ENCODE measurements around the gene HACD2.

HACD2 gene

GRCh38 chr3:123479891-123480290 is 105.0 kb downstream of the HACD2 start:
- no peak for DNase-seq

GRCh38 chr3:123478314-123478713 is 106.5 kb downstream of the HACD2 start:
- DNase-seq = no peak

- DNase-seq = peak; percentile 11
These were observed 107.7 kb downstream of the HACD2 start for GRCh38 chr3:123476967-123477750.

GRCh38 chr3:123475786-123476185 is 109.1 kb downstream of the HACD2 start:
- no peak for DNase-seq

GRCh38 chr3:123471106-123471505 is 113.7 kb downstream of the HACD2 start:
- DNase-seq = no peak

GRCh38 chr3:123469323-123469995 is 115.4 kb downstream of the HACD2 start:
- DNase-seq = no peak

GRCh38 chr3:123467046-123467445 is 117.8 kb downstream of the HACD2 start:
- DNase-seq = no peak

GRCh38 chr3:123464211-123464610 is 120.6 kb downstream of the HACD2 start:
- DNase-seq = no peak

GRCh38 chr3:123459862-123460261 is 125.0 kb downstream of the HACD2 start:
- no peak for DNase-seq

GRCh38 chr3:123458255-123458654 is 126.6 kb downstream of the HACD2 start:
- no peak for DNase-seq

GRCh38 chr3:123457841-123458240 is 127.0 kb downstream of the HACD2 start:
- DNase-seq = no peak

- DNase-seq = no peak
These were observed 131.2 kb downstream of the HACD2 start for GRCh38 chr3:123453675-123454074.

GRCh38 chr3:123451186-123451585 is 133.7 kb downstream of the HACD2 start:
- DNase-seq = no peak

GRCh38 chr3:123449997-123450604 is 134.8 kb downstream of the HACD2 start:
- peak; percentile 28 for DNase-seq

- DNase-seq = no peak
These were observed 135.5 kb downstream of the HACD2 start for GRCh38 chr3:123449102-123449996.

GRCh38 chr3:123448536-123449101 is 136.2 kb downstream of the HACD2 start, which contains the start of gene ADCY5:
Gene ADCY5 (minus strand): TSS chr3:123449090. CDS start chr3:123448545, 545 bp downstream.
- DNase-seq = no peak

GRCh38 chr3:123447749-123448517 is 136.9 kb downstream of the HACD2 start:
- DNase-seq = no peak

- no peak for DNase-seq
These were observed 137.5 kb downstream of the HACD2 start for GRCh38 chr3:123447416-123447748.

GRCh38 chr3:123446610-123447109 is 138.2 kb downstream of the HACD2 start:
- DNase-seq = no peak

- DNase-seq = no peak
These were observed 138.6 kb downstream of the HACD2 start for GRCh38 chr3:123446210-123446609.

GRCh38 chr3:123445702-123446101 is 139.2 kb downstream of the HACD2 start:
- no peak for DNase-seq

- no peak for DNase-seq
These were observed 140.1 kb downstream of the HACD2 start for GRCh38 chr3:123444744-123445143.

All from DMS79 treated with DMSO at 0.1 percent for 48 hours (cell line).